Panc1 (cell line): Measurements from ENCODE around the gene CILP2. TPM values are rescaled to one million over a fixed set of nuclear protein-coding genes. Genes with fewer than 3 reads are reported as not detected.

ENCODE experiments used
- ATAC-seq: fragments of 200-7000 bp; cut with Tn5 transposase; 2 replicates; pipeline ENCODE4 v1.9.1; 2020; ENCODE audit warnings: mild to moderate bottlenecking, moderate library complexity
- BruUV-seq: library from RNA; stranded (reverse); fragments of 400-500 nt; replicated peaks from 2 replicates; lab custom pipeline; 2021; lab: Mats Ljungman, UMichigan
- CTCF ChIA-PET: fragments of 300-600 bp; sonication (Branson Sonifier 250); formaldehyde crosslinking; loops from one replicate; lab custom pipeline; 2022; ENCODE audit warnings: antibody characterized with exemption; lab: Charles Lee
- POLR2A ChIA-PET: fragments of 300-600 bp; sonication (Branson Sonifier 250); formaldehyde crosslinking; loops from one replicate; lab custom pipeline; 2022; ENCODE audit warnings: antibody characterized with exemption; lab: Charles Lee
- DNase-seq: peaks from one replicate; pipeline ENCODE4 v3.0.0-alpha.2; 2010; ENCODE audit warnings: low read depth, low spot score
- H3K27ac ChIP-seq: 2 replicates; pipeline ENCODE4 v1.5.1; 2011; ENCODE audit warnings: mild to moderate bottlenecking, low read length, inconsistent platforms
- H3K27me3 ChIP-seq: fragments of 200-500 bp; sonication (Bioruptor generic); 2 replicates; pipeline ENCODE4 v1.6.0; 2014; ENCODE audit warnings: low read length, inconsistent platforms; ENCODE audit not compliant: control insufficient read depth, insufficient read depth
- H3K36me3 ChIP-seq: fragments of 200-500 bp; sonication (Bioruptor generic); 2 replicates; pipeline ENCODE4 v1.5.1; 2014; ENCODE audit warnings: inconsistent platforms, mild to moderate bottlenecking, low read length, moderate library complexity; ENCODE audit not compliant: control insufficient read depth, insufficient read depth
- H3K4me1 ChIP-seq: 2 replicates; pipeline ENCODE4 v1.5.1; 2011; ENCODE audit warnings: inconsistent platforms, mild to moderate bottlenecking, low read length, moderate library complexity; ENCODE audit not compliant: control insufficient read depth, insufficient read depth
- H3K4me3 ChIP-seq, 2 experiments: 2 replicates each; pipeline ENCODE4 v1.5.1; 2011 to 2012; ENCODE audit warnings: low read depth in 2 of 2, low read length in 2 of 2, mild to moderate bottlenecking in 2 of 2, inconsistent platforms in 1 of 2, moderate library complexity in 1 of 2
- H3K9me3 ChIP-seq: fragments of 200-500 bp; sonication (Bioruptor generic); 2 replicates; pipeline ENCODE4 v1.5.1; 2014; ENCODE audit warnings: low read depth, mild to moderate bottlenecking, inconsistent platforms, low read length, moderate library complexity; ENCODE audit not compliant: control insufficient read depth, insufficient read depth
- CTCF ChIP-seq: fragments of 450-650 bp; IDR thresholded peaks from 2 replicates; pipeline ENCODE4 v1.5.1; 2017; ENCODE audit warnings: mild to moderate bottlenecking
- POLR2AphosphoS5 ChIP-seq: IDR thresholded peaks from 2 replicates; pipeline ENCODE4 v1.6.1; 2012; ENCODE audit warnings: mild to moderate bottlenecking, low read depth, low read length, moderate library complexity
- REST ChIP-seq, 2 experiments: IDR thresholded peaks; 2 replicates each; pipeline ENCODE4 v1.6.1; 2011 to 2012; ENCODE audit warnings: low read depth in 2 of 2, control low read depth in 1 of 2, low read length in 1 of 2, mild to moderate bottlenecking in 1 of 2, moderate library complexity in 1 of 2; ENCODE audit not compliant: insufficient read depth in 1 of 2
- SIN3A ChIP-seq: IDR thresholded peaks from 2 replicates; pipeline ENCODE4 v1.6.1; 2012; ENCODE audit warnings: low read depth, mild to moderate bottlenecking, low read length, moderate library complexity, borderline replicate concordance; ENCODE audit not compliant: insufficient read depth
- TCF7L2 ChIP-seq: IDR thresholded peaks from 2 replicates; pipeline ENCODE4 v1.6.1; 2011; ENCODE audit warnings: mild to moderate bottlenecking, low read depth, low read length, inconsistent platforms
- in situ Hi-C: cut with HindIII; loops from 2 replicates; pipeline ENCODE4 v1.10.0; 2016; ENCODE audit warnings: low sequenced_read_pairs, low pct_unique_long_range_greater_than_20kb
- intact Hi-C: fragments of 100-400 bp; cut with micrococcal nuclease; formaldehyde crosslinking; loops from one replicate; pipeline ENCODE4 v1.10.0; 2022; ENCODE audit not compliant: unreplicated experiment
- total RNA-seq: library from RNA; stranded (reverse); gene quantifications from one replicate; pipeline ENCODE4 v1.2.1, GENCODE V29; 2021; ENCODE audit not compliant: unreplicated experiment

The CILP2 gene
- total RNA-seq, 1 experiment from 2014 or later = 0.46 TPM

GRCh38 chr19:19579533-19580361 lies 41.7 kb downstream of the CILP2 start:
- ChIA-PET POLR2A (no interaction called here), CTCF (no interaction called here)
- H3K4me1 ChIP-seq = no peaks in the 10 kb centered on the region
- no peaks in the 10 kb centered on the region for H3K27me3 ChIP-seq
- ATAC-seq = no peak
- TF ChIP-seq CTCF = no peak
- TF ChIP-seq POLR2AphosphoS5 = no peak
- TF ChIP-seq REST (IDR thresholded peaks at IDR 0.05; ENCODE audit: insufficient read depth in 1 of 2, low read depth in 2 of 2, low read length in 1 of 2) = no peak
- no peak for TF ChIP-seq SIN3A
- no peak for TF ChIP-seq TCF7L2
- H3K4me3 ChIP-seq = no peak overlapping the region
- no peaks in the 10 kb centered on the region for H3K9me3 ChIP-seq
- intact Hi-C loops = no loop called here
- in situ Hi-C loops = no loop called here
- H3K36me3 ChIP-seq = no peaks in the 10 kb centered on the region
- DNase-seq = no peak
- H3K27ac ChIP-seq = no peak overlapping the region
- no TSS peak for BruUV-seq

GRCh38 chr19:19580418-19580817 lies 42.4 kb downstream of the CILP2 start:
- Histone ChIP-seq H3K27me3 (no peaks in the 10 kb centered on the region), H3K4me3 (no peak overlapping the region), H3K9me3 (no peaks in the 10 kb centered on the region), H3K36me3 (no peaks in the 10 kb centered on the region), H3K4me1 (no peaks in the 10 kb centered on the region), H3K27ac (no peak overlapping the region)
- ATAC-seq (no peak), DNase-seq (no peak)
- BruUV-seq = no TSS peak
- ChIA-PET POLR2A (no interaction called here), CTCF (no interaction called here)
- TF ChIP-seq CTCF (no peak), SIN3A (no peak), REST (IDR thresholded peaks at IDR 0.05; ENCODE audit: insufficient read depth in 1 of 2, low read depth in 2 of 2, low read length in 1 of 2) (no peak), POLR2AphosphoS5 (no peak), TCF7L2 (no peak)
- intact Hi-C loops = no loop called here
- in situ Hi-C loops = no loop called here
